Skeletal muscle tissue (tissue), 4 donors: Measurements from ENCODE around the gene TSPOAP1. TPM values are rescaled to one million over a fixed set of nuclear protein-coding genes. Genes with fewer than 3 reads are reported as not detected.

Experiments used
- H3K27ac ChIP-seq: one replicate; pipeline ENCODE4 v1.7.0; 2013; ENCODE audit warnings: mild to moderate bottlenecking, low read depth, low read length, inconsistent platforms
- H3K27me3 ChIP-seq, 3 donors: one replicate each; pipeline ENCODE4 v1.7.0; 2013; ENCODE audit warnings: low read length in 3 of 3; ENCODE audit not compliant: control insufficient read depth in 3 of 3, insufficient read depth in 3 of 3
- H3K36me3 ChIP-seq, 3 donors: one replicate each; pipeline ENCODE4 v1.7.0; 2013; ENCODE audit warnings: low read length in 3 of 3; ENCODE audit not compliant: control insufficient read depth in 3 of 3, insufficient read depth in 3 of 3
- H3K4me1 ChIP-seq, 3 donors: one replicate each; pipeline ENCODE4 v1.7.0; 2013; ENCODE audit warnings: low read length in 3 of 3, mild to moderate bottlenecking in 3 of 3; ENCODE audit not compliant: control insufficient read depth in 3 of 3, insufficient read depth in 3 of 3
- H3K4me3 ChIP-seq, 3 donors: one replicate each; pipeline ENCODE4 v1.7.0; 2013; ENCODE audit warnings: low read length in 3 of 3
- H3K9ac ChIP-seq, 3 donors: one replicate each; pipeline ENCODE4 v1.7.0; 2013; ENCODE audit warnings: low read length in 3 of 3, mild to moderate bottlenecking in 3 of 3, moderate library complexity in 2 of 3, low read depth in 1 of 3
- H3K9me3 ChIP-seq, 3 donors: one replicate each; pipeline ENCODE4 v1.7.0; 2013; ENCODE audit warnings: low read length in 3 of 3; ENCODE audit not compliant: control insufficient read depth in 3 of 3
- total RNA-seq: library from RNA; depleted of rRNA; stranded (reverse); fragments of >200 nt; gene quantifications from one replicate; pipeline ENCODE4 v1.2.3, GENCODE V29; 2014
- donor health status: Osteomylitis.

Gene TSPOAP1
- total RNA-seq, 1 donor from 2014 or later, result 1.0 TPM

GRCh38 chr17:58283674-58284612 is 44.7 kb downstream of the TSPOAP1 start:
- no peak overlapping the region for H3K9ac ChIP-seq
- H3K4me1 ChIP-seq, result peaks cover 4 to 7% (median 5%) of the 10 kb centered on the region in 3 donors
- peaks cover 0 to 18% (median 12%) of the 10 kb centered on the region in 3 donors for H3K27me3 ChIP-seq
- no peaks in the 10 kb centered on the region for H3K9me3 ChIP-seq
- no peak overlapping the region for H3K4me3 ChIP-seq
- H3K27ac ChIP-seq, result no peak overlapping the region
- H3K36me3 ChIP-seq, result no peaks in the 10 kb centered on the region

- Histone ChIP-seq H3K9me3 (no peaks in the 10 kb centered on the region), H3K9ac (no peak overlapping the region), H3K27ac (no peak overlapping the region), H3K27me3 (peaks cover 0 to 18% (median 12%) of the 10 kb centered on the region in 3 donors), H3K4me3 (no peak overlapping the region), H3K36me3 (no peaks in the 10 kb centered on the region), H3K4me1 (peaks cover 4 to 14% (median 12%) of the 10 kb centered on the region in 3 donors)
Observed at GRCh38 chr17:58282442-58282841, 46.2 kb downstream of the TSPOAP1 start.

- H3K27me3 ChIP-seq, result peaks cover 0 to 18% (median 12%) of the 10 kb centered on the region in 3 donors
- no peaks in the 10 kb centered on the region for H3K36me3 ChIP-seq
- peaks cover 4 to 14% (median 12%) of the 10 kb centered on the region in 3 donors for H3K4me1 ChIP-seq
- no peak overlapping the region for H3K27ac ChIP-seq
- H3K9ac ChIP-seq, result no peak overlapping the region
- no peaks in the 10 kb centered on the region for H3K9me3 ChIP-seq
- no peak overlapping the region for H3K4me3 ChIP-seq
Observed at GRCh38 chr17:58281511-58282011, 47.0 kb downstream of the TSPOAP1 start.

DNA sequence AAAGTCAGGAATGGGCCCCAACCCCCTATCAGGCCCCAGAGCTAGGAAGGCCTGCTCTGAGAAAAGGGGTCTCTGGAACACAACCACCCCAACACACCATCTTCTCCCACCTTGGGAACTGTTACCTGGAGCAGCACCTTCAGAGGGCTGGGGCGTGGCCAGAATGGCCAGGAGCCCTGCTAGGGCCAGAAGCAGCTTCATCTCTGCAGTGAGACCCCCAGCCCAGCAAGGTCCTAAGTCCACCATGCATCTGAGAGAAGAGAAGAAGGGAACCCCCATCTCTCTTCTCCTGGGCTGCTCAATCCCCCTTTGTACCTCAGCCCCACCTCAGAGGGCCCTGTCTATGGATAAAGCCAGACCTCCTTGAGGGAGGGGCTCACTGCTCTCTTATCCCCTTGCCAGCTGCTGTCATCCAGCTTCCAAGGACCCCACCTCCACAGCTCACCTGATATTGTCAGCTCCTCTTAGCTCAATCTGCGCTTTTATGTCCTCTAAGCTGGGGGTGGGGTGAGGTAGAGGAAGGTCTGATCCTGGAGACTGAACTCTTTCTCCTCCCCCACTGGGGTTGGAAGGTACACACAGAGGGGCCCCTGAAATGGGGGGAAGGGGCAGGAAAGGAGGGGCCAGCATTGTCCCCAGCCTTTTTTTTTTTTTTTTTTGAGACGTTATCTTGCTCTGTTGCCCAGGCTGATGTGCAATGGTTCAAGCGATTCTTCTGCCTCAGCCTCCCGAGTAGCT is 47.9 kb downstream of the TSPOAP1 start, which contains the start of gene MPO:
TSS of gene MPO (minus strand) at position 456 of the 738 bp plus-strand sequence. CDS start at position 279, 177 bp downstream.
- no peak within 1 kb of the TSS for H3K4me3 ChIP-seq
- no peaks in the 10 kb centered on the region for H3K36me3 ChIP-seq
- peaks cover 0 to 18% (median 12%) of the 10 kb centered on the region in 3 donors for H3K27me3 ChIP-seq
- no peak within 1 kb of the TSS for H3K27ac ChIP-seq
- H3K9ac ChIP-seq, result no peak within 1 kb of the TSS
- peaks cover 4 to 14% (median 12%) of the 10 kb centered on the region in 3 donors for H3K4me1 ChIP-seq
- no peaks in the 10 kb centered on the region for H3K9me3 ChIP-seq

- Histone ChIP-seq H3K9ac (no peak overlapping the region), H3K9me3 (no peaks in the 10 kb centered on the region), H3K36me3 (no peaks in the 10 kb centered on the region), H3K27me3 (peaks cover 0 to 18% (median 12%) of the 10 kb centered on the region in 3 donors), H3K4me1 (peaks cover 4 to 14% (median 12%) of the 10 kb centered on the region in 3 donors), H3K27ac (no peak overlapping the region), H3K4me3 (peak overlapping the region in 2 of 3 donors; percentile 54 to 57)
Observed at GRCh38 chr17:58279736-58280479, 48.7 kb downstream of the TSPOAP1 start.

DNA sequence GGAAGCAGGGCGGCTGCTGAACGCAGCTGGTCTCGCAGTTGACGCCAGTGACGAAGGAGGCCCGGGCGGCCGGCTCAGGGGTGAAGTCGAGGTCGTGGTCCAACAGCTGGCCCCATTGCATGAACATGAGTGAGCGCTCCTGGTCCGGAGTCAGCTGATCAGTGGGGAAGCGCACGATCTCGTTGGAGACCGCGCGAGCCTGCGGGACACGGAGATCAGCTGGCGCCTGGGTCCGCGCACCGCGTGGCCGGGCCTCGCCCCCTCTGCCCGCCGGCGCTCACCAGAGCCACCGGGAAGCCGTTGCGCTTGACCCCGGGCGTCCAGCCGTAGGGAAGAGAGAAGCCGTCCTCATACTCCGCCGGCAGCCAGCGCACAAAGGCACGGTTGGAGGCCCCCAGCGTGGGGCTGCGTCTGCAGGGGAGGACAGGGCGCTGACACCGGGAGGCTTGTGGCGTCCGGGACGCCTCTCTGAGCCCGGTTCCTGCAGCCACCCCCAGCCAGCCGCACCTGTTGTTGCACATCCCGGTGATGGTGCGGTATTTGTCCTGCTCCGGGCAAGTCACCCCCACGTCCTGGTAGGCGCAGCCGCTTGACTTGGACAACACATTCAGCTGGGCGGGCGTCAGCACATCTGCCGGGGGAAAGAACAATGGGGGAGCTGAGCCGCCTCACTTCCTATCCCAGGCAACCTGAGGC is 49.4 kb downstream of the TSPOAP1 start:
- Histone ChIP-seq H3K36me3 (no peaks in the 10 kb centered on the region), H3K9me3 (no peaks in the 10 kb centered on the region), H3K27ac (peak overlapping the region; percentile 48), H3K27me3 (peaks cover 0 to 17% (median 8%) of the 10 kb centered on the region in 3 donors), H3K4me1 (peaks cover 4 to 14% (median 12%) of the 10 kb centered on the region in 3 donors), H3K9ac (peak overlapping the region; percentile 47 to 66 (median 50)), H3K4me3 (peak overlapping the region; percentile 54 to 61 (median 57))

DNA sequence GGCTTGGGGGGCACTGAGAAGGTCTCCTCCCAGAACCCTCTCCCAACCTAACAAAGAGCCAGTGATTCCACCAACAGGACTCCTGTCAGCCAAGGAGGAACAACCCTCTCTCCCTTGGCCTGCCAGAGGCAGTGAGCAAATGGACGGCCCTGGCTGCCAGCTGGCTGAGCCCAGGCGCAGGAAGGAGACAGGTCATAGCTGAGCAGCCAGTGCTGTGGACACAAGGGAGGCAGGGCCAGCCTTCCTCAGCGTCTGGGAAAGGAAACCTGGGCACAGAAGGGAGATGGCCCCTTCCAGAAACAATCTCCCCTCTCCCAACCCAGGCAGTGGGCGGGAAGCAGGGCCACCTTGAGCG is 50.0 kb downstream of the TSPOAP1 start:
- Histone ChIP-seq H3K27ac (peak overlapping the region; percentile 48), H3K4me3 (peak overlapping the region; percentile 54 to 61 (median 57)), H3K27me3 (peaks cover 0 to 12% (median 8%) of the 10 kb centered on the region in 3 donors)

GRCh38 chr17:58277802-58278595 is 50.6 kb downstream of the TSPOAP1 start:
- Histone ChIP-seq H3K4me3 (no peak overlapping the region), H3K9ac (peak overlapping the region in 1 of 3 donors; percentile 66), H3K4me1 (peaks cover 4 to 14% (median 12%) of the 10 kb centered on the region in 3 donors), H3K36me3 (no peaks in the 10 kb centered on the region), H3K9me3 (no peaks in the 10 kb centered on the region), H3K27ac (peak overlapping the region; percentile 48), H3K27me3 (peaks cover 0 to 9% (median 8%) of the 10 kb centered on the region in 3 donors)

More for the DNA sequence above, 50.0 kb downstream of the TSPOAP1 start:
- Histone ChIP-seq H3K36me3 (no peaks in the 10 kb centered on the region), H3K9ac (peak overlapping the region; percentile 47 to 66 (median 50)), H3K4me1 (peaks cover 4 to 14% (median 12%) of the 10 kb centered on the region in 3 donors), H3K9me3 (no peaks in the 10 kb centered on the region)
